Astrocyte of the spinal cord (primary cell): ENCODE results near the gene IFNA5.

Experiments used
- DNase-seq: peaks from one replicate; pipeline ENCODE4 v3.0.0; 2011; ENCODE audit warnings: low read depth, low spot score
- H3K4me3 ChIP-seq: 2 replicates; pipeline ENCODE4 v1.5.1; 2011; ENCODE audit warnings: low read depth, mild to moderate bottlenecking, low read length, moderate library complexity
- in situ Hi-C: cut with HindIII; loops from 2 replicates; pipeline ENCODE4 v1.10.0; 2017; ENCODE audit warnings: low sequenced_read_pairs
- TF ChIP-seq, protein P1 (sequence below): IDR thresholded peaks from 2 replicates; pipeline ENCODE4 v1.5.1; 2012; ENCODE audit warnings: low read depth, mild to moderate bottlenecking, low read length, inconsistent platforms

Gene IFNA5

DNA sequence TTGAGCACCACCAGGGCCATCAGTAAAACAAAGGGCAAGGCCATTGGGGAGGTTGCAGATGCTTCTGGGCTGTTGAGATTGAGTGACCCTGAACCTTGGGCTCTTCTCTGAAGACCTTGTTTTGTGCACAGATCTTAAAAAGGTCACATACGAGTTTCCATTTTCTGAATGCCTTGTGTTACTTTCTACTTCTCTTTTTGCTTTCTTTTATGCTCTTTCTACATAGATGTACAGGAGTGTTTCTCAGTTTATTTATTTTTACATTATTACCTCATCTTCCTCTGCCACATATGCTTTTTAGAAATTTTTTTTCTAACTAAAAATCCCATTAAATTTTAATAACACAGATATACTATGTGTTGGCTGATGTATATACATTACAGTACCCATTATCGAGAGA lies at the start of gene IFNA5:
Gene IFNA5 (minus strand): TSS at position 101 of the 400 bp plus-strand sequence. CDS start 57 bp downstream, at position 44.
- in situ Hi-C loops: no loop called here

DNA sequence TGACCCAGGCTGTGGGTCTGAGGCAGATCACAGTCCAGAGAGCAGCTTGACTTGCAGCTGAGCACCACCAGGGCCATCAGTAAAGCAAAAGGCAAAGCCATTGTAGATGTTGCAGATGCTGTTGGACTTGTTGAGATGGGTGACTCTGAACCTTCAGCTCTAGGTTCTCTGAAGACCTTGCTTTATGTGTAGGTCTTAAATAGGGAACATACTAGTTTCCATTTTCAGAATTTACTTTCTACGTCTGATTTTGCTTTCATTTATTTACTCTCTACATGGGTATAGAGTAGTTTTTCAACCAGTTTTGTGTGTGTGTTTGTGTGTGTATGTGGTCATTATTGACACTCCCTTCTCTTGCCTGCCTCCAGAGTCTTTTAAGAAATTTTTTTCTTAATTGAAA lies 45.7 kb upstream of the IFNA5 start, which contains the start of gene IFNA6:
Gene IFNA6 (minus strand): TSS at position 101 of the 400 bp plus-strand sequence. CDS start 0 bp downstream, at position 101.
- DNase-seq: no peak
- no peak within 1 kb of the TSS for H3K4me3 ChIP-seq
- TF ChIP-seq, protein P1, sequence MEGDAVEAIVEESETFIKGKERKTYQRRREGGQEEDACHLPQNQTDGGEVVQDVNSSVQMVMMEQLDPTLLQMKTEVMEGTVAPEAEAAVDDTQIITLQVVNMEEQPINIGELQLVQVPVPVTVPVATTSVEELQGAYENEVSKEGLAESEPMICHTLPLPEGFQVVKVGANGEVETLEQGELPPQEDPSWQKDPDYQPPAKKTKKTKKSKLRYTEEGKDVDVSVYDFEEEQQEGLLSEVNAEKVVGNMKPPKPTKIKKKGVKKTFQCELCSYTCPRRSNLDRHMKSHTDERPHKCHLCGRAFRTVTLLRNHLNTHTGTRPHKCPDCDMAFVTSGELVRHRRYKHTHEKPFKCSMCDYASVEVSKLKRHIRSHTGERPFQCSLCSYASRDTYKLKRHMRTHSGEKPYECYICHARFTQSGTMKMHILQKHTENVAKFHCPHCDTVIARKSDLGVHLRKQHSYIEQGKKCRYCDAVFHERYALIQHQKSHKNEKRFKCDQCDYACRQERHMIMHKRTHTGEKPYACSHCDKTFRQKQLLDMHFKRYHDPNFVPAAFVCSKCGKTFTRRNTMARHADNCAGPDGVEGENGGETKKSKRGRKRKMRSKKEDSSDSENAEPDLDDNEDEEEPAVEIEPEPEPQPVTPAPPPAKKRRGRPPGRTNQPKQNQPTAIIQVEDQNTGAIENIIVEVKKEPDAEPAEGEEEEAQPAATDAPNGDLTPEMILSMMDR: no peak
- in situ Hi-C loops: no loop called here

More for the DNA sequence above, at the start of gene IFNA5:
- H3K4me3 ChIP-seq: no peak within 1 kb of the TSS
- TF ChIP-seq, protein P1: no peak
- no peak for DNase-seq

DNA sequence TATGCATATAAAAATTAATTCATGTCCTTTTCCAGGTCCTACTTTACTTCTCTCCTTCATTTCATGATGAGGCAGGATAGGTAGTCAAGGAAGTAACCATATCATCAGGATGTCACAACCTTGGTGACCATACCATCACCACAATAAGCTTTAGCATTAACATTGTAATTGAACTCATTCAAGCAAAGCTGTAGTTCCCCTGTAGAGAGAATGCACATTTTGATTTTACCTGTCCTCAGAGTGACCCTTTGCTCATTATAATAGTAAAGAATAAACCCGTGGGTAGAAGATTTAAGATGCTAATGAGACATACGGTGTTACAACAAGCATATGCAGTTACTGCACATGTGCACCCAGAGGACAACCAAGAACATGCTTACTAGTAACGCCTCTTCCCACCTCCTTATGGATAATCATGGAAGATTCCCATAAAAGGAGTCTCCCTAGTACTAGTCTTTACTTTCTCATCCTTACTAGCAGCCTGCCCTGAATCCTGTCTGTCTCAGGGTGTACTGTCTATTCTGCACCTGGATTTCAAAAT lies 43.4 kb upstream of the IFNA5 start:
- TF ChIP-seq, protein P1: no peak
- in situ Hi-C loops: no loop called here
- DNase-seq: no peak
- H3K4me3 ChIP-seq: no peak overlapping the region

DNA sequence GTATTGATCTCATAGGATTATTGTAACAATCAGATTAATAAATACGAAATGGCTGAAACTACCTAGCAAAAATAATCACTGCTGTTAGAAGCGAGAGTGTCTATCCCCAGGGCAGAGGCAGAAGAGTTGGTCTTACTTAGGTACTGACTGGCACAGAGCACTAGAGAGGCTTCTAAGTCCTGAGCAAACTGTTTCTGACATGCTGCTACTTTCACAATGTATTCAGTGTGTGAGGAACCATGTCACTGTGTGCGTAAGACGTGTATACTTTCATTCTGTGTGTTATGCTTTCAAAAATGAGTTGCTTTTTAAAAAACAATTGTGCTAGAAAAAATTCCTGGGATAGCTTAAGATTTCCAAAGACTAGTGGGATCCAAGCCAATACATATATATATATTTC lies 35.6 kb upstream of the IFNA5 start:
- in situ Hi-C loops: no loop called here
- TF ChIP-seq, protein P1: no peak
- H3K4me3 ChIP-seq: no peak overlapping the region
- no peak for DNase-seq

DNA sequence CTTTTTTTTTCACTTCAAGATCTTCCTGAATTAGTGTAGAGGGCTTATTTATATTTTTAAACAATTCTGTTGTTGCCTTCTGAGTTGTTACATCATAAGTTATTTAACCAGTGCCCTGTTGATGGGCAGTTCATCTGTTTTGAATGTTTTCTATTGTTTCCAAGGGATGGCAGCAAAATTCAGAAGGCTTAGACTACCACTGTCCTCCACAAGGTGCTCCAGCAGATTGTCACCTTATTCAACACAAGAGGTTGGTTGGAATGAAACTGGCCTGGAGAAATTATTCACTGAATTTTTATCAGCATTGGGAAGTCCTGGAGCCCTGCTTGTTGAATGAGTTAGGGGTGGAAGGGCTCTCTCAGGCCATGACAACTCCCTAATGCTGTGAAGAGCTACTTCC lies 31.3 kb upstream of the IFNA5 start:
- in situ Hi-C loops: no loop called here
- no peak for DNase-seq

DNA sequence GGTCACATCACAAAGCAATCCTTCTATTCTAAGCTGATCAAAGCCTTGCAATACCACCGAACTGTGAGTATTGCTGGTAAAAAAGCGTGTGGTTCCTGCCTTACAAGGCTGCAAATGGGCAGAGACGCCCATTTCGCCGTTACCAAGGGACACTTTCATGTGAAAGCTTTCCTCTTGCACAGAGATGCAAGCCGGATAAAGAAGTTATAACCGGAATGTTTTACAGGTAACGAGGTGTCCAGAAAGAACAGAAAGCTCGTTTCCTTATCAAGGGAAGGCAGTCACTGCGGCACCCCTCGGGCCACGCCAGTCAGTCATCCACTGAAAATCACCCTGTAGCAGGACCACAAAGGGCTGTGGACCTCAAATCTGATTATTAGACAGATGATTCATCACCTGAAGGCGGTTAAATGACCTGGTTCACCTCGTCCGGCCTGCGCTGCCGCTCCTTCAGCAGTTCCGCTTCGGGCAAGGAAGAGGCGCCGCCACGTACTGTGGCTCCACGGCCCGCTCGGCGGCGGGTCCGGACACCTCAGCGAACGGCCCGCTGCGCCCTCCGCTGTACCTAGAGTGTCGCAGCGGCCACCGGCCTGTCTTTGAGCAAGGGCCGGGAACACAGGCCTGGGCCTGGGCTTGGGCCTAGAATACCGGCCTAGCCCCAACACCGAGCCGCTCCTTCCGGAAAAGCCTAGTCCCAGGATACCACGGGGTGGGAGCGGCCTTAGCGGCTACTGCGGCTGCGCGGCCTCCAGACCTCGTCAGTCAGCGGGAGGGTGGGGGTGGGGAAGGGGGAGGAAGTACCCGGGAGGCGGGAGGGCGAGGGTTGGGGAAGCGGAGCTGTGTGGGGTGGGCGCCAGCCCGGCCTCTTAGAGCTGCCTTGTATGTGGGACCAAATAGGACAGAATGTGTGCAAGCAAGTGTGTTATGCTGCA lies 29.9 kb upstream of the IFNA5 start, which contains the start of gene KLHL9:
Gene KLHL9 (minus strand): TSS at position 704 of the 932 bp plus-strand sequence. CDS start 545 bp downstream, at position 159.
- TF ChIP-seq, protein P1: no peak
- peak within 1 kb of the TSS; percentile 91 for H3K4me3 ChIP-seq
- in situ Hi-C loops: no loop called here
- DNase-seq: peak; percentile 95

More for the DNA sequence above, 31.3 kb upstream of the IFNA5 start:
- H3K4me3 ChIP-seq: no peak overlapping the region
- TF ChIP-seq, protein P1: no peak
